Activated CD8-positive, alpha-beta memory T cell treated with anti-CD3 and anti-CD28 coated beads, Interleukin-2, amount 50 U/mL, for 1 hour (primary cell): ENCODE measurements around the gene UBALD2.
"Not testable (repeated sequence)": the region's sequence is repeated elsewhere in the genome, so short reads cannot be mapped to it uniquely, and the experiment has no call there.

Source experiments
- DNase-seq: peaks from one replicate; pipeline ENCODE4 v3.0.0-alpha.2; 2020; ENCODE audit errors: extremely low read depth

The UBALD2 gene

GRCh38 chr17:76244721-76245120 is 20.4 kb upstream of the UBALD2 start:
- not testable (repeated sequence) for DNase-seq

DNA sequence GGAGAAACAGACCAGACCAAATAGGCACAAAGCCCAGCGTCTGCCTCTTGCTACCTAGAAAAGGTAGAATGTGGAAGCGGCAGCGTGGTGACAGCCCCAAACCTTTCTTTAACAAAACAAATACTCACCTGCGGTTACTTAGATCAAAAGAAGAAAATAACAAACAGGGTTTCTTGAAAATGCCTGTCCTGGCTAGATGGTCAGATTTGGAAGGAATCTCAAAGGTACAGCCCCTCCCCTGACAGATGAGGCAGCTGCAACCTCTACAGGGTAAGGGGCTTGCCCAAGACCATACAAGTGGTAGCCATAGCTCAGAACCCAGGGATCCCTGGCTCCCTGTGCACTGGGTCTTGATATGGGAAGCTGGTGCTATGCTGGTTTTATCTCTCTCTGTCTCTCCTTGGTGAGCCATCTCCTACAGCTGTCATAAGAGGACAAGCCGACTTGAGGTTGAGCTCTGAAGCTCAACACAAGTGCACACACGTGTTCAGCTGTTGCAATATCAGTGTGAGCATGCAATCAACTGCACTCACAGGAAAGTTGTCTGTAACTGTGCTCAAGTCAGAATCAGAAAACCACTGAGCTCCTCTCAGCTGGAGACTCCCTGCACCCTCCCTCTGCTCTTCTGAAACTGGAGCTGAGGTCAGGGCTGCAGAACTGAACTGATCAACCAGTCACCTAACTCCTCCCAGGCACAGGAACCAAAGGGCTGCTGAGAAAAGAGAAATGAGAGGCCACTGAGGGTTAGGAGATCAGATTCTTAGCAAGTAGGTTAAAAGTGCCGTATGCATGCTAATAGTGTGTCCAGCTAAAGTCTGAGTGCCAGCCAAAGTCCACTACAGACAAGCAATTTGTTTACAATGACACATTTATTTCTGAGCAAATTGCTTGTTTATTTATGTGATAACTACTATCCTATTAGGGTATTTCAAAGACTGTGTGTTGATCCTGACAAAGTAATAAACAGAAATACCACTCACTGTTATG is 18.8 kb upstream of the UBALD2 start:
- no peak for DNase-seq

GRCh38 chr17:76247304-76247703 is 17.8 kb upstream of the UBALD2 start:
- DNase-seq = no peak

GRCh38 chr17:76248013-76248782 is 16.9 kb upstream of the UBALD2 start:
- no peak for DNase-seq

DNA sequence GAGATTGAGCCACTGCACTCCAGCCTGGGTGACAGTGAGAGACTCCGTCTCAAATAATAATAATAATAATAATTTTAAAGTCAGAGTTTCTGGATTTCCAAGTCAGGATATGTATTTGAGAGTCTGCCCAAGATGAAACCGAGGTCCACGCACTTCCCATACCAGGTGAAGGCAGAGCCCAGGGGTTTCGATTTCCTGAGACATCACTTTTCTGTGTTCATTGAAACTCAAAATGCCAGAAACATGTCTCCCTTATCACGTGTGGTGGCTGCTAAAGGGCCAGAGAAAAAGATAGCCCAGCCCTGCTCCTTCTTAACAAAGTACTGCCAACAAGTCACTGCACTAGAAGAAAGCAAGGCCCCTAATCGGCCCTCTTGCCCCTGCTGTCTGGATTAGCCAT is 15.0 kb upstream of the UBALD2 start:
- DNase-seq = no peak

DNA sequence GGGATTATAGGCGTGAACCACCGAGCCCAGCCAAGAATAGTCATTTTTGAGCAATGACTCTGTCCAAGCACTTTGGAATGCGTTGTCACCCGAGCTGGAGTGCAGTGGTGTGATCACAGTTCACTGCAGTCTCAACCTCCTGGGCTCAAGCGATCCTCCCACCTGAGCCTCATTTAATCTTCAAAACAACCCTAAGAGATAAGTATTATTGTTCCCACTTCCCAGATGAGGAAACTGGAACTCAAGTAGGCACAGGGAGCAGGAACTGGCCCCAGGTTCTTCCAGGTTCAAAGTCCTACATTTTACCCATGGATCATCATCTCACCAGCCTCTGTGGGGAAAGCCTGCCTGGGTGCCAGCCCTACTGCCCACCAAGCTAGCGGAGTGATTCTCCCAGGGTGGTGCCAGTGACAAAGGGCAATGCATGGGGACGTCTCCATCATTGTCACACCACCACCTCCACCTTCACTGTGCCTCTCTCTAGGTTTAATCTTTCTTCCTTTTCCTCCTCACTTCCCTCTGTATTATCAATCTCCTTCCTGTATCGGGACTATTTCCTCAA is 13.6 kb upstream of the UBALD2 start:
- DNase-seq = no peak

DNA sequence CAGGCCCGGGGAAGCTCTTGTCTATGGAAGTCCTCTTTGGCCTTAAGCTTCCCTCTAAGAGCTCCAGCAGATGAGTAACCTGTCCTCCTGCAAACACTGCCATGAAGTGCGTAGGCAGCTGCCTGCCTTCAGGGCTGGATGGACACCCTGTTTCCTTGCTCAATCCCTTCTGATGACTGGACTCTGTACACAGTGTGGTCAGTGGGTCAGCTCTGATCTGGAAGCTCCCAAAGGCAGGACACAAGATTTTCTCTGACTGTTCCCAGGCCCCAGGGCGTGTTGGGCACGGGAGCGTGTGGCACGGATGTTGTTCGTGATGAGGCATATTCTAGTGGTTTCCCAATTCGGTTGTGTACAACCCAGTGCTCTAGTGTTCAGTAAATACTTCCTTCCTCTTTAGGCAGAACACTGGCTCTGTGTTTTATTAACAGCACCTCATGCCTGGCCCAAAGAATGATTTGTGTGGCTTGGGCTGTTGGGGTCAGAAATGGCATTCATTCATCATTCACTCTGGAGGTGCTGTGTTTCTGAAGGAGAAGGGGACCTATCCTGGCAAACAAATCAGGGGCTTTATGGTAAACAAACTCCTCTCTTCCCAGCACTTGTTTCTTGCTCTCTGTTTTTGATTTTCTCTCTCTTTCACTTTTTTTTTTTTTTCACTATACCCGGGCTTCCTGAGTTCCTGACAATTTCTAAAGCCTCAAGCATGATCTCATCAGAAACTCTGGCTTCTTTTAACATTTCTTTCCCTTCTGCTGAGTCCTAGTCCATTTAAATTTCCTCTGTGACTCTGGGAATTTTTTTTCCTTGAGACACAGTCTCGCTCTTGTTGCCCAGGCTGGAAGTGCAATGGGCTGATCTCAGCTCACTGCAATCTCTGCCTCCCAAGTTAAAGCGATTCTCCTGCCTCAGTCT is 12.9 kb upstream of the UBALD2 start:
- DNase-seq = no peak

DNA sequence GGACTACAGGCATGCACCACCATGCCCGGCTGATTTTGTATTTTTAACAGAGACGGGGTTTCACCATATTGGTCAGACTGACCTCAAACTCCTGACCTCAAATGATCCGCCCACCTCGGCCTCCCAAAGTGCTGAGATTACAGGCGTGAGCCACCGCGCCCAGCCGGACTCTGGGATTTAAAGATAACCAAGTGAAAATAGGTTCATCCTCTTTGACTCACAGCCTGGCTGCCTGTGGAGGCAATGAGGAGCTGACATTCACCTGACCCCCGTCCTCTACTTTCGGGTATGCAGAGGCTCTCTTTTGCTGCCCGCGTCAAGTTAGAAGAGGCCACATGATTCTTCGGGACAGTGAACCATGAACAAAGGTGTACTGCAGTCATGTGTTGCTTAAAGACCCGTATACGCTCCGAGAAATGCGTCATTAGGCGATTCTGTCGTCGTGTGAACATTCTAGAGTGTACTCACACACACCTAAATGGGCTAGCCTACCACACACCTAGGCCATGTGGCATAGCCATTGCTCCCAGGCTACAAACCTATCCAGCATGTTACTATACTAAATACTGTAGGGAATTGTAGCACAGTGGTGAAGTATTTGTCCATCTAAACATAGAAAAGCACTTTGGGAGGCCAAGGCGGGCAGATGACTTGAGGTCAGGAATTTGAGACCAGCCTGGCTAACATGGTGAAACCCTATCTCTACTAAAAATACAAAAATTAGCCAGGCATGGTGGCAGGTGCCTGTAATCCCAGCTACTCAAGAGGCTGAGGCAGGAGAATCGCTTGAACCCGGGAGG is 12.0 kb upstream of the UBALD2 start:
- DNase-seq = not testable (repeated sequence)

- DNase-seq = no peak
Observed at GRCh38 chr17:76253841-76254240, 11.3 kb upstream of the UBALD2 start.

- no peak for DNase-seq
Observed at GRCh38 chr17:76254275-76254674, 10.9 kb upstream of the UBALD2 start.

DNA sequence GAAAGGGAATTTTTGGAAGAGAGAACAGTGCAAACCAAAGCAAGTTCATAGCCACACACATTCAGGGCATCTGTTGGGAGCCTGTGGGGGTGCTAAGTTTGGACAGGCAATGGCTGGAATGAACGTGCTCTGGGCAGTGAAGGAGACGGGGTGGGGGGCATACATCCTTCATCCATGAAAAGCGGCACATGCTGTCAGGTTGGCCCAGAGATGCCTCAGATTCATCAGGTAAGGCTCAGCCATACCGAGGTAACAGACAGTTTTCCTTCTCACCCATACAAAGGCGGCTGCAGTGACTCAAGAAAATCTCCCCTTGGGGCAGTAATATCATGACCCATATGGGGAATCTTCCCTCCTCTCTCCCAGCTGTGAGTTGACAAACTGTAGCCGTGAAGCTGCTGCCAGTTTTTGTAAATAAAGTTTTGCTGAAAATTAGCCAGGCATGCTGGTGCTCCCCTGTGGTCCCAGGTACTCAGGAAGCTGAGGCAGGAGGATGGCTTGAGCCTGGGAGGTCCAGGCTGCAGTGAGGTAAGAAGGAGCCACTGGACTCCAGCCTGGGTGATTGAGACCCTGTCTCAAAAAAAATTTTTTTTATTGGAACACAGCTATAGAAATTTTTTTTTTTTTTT is 9.2 kb upstream of the UBALD2 start:
- no peak for DNase-seq

GRCh38 chr17:76256430-76257050 is 8.6 kb upstream of the UBALD2 start:
- not testable (repeated sequence) for DNase-seq

DNA sequence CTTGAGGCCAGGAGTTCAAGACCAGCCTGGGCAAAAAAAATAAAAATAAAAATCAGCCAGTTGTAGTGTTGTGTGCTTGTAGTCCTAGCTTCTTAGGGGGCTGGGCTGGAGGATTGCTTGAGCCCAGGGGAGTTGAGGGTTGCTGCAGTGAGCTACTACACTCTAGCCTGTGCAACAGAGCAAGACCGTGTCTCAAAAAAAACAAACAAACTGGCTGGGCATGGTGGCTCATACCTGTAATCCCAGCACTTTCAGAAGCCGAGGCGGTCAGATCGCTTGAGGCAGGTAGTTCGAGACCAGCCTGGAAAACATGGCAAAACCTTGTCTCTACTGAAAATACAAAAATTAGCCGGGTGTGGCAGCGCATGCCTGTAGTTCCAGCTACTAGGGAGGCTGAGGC is 4.9 kb upstream of the UBALD2 start:
- DNase-seq = no peak

- DNase-seq = no peak
Observed at GRCh38 chr17:76260669-76261068, 4.5 kb upstream of the UBALD2 start.

DNA sequence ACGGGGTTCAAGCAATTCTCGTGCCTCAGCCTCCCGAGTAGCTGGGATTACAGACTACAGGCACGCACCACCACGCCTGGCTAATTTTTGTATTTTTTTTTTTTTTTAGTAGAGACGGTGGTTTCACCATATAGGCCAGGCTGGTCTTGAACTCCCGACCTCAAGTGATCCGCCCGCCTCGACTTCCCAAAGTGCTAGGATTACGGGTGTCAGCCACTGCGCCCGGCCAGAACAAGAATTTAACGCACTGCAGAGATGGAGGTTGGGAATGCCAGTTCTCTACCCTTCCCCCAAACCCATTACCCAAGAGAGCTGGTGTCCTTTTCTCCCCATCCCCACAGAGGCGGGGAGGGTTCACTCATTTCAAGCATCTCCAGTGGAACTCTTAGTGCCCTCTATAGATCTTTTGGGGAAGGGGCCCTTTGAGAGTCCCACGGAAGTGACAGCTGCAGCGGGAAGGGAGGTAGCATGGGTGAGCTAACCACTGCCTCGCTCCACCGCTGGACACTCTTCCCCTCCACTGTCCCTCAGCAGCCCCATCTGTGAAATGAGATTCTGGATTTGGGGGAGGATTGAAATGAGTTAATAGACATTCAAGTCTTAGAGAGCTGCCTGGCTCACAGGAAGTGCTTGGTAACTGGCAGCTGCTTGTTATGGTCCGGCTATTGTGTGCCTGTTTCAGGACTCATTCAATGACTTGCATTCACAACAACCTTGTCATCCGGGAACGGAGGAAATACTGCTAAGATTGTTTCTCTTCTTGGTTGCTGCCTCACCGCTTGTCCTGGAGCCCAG is 3.5 kb upstream of the UBALD2 start:
- no peak for DNase-seq

GRCh38 chr17:76262732-76263344 is 2.3 kb upstream of the UBALD2 start:
- no peak for DNase-seq

DNA sequence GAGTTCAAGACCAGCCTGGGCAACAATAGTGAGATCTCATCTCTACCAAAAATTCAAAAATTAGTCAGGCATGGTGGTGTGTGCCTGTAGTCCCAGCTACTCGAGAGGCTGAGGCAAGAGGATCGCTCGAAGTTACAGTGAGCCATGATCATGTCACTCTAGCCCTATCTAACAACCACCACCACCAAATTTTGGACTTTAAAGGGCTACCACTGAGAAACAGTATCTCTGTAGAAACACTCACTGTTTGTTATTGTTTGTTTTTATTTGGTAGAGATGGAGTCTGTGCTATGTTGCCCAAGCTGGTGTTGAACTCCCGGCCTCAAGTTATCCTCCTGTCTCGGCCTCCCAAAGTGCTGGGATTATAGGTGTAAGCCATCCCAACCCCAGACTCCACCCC is 1.3 kb upstream of the UBALD2 start:
- no peak for DNase-seq

DNA sequence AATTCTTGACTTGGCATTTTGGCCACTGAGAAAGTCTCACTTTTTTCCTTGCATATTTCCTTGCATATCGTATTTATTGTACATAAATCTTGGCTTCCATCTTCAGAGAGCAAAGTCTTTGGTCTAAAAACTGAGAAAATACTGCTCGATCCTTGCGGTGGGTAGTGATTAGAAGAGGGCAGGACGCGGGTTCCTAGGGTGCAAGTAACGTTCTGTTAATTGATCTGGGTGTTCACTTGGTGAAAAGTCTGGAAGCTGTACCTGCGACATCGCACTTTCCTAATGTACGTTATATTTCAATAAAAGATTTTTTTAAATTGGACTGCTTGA is 758 bp upstream of the UBALD2 start:
- DNase-seq = no peak
